Activated naive CD4-positive, alpha-beta T cell treated with anti-CD3 and anti-CD28 coated beads for 36 hours (primary cell): ENCODE data around the gene OR10D3. TPM values are rescaled to one million over a fixed set of nuclear protein-coding genes. Genes with fewer than 3 reads are reported as not detected.
"Not testable (repeated sequence)": the region's sequence is repeated elsewhere in the genome, so short reads cannot be mapped to it uniquely, and the experiment has no call there.

Source experiments
- CTCF ChIA-PET: fragments of 350-600 bp; sonication (Branson Sonifier 250); formaldehyde crosslinking; loops from one replicate; lab custom pipeline; 2021; ENCODE audit warnings: antibody characterized with exemption; lab: Charles Lee
- DNase-seq: peaks from one replicate; pipeline ENCODE4 v3.0.0-alpha.2; 2020
- H3K27ac Mint-ChIP-seq: one replicate; pipeline ENCODE4 v1.8.0; 2021; ENCODE audit warnings: mild to moderate bottlenecking, mixed read lengths
- H3K27me3 Mint-ChIP-seq: one replicate; pipeline ENCODE4 v1.8.0; 2021; ENCODE audit warnings: low read depth, mixed read lengths
- H3K36me3 Mint-ChIP-seq: one replicate; pipeline ENCODE4 v1.8.0; 2021; ENCODE audit warnings: low read depth, mixed read lengths
- H3K4me1 Mint-ChIP-seq: one replicate; pipeline ENCODE4 v1.8.0; 2021; ENCODE audit warnings: low read depth, mixed read lengths
- H3K4me3 Mint-ChIP-seq: one replicate; pipeline ENCODE4 v1.8.0; 2021; ENCODE audit warnings: mild to moderate bottlenecking, moderate library complexity, mixed read lengths
- H3K9me3 Mint-ChIP-seq: one replicate; pipeline ENCODE4 v1.8.0; 2021; ENCODE audit warnings: mixed read lengths
- intact Hi-C: fragments of 100-400 bp; cut with micrococcal nuclease; formaldehyde crosslinking; loops from one replicate; pipeline ENCODE4 v1.15.1; 2023
- total RNA-seq, 2 experiments: library from RNA; stranded (reverse); gene quantifications; one replicate each; pipeline ENCODE4 v1.2.3, GENCODE V29; 2021

OR10D3 gene, protein sequence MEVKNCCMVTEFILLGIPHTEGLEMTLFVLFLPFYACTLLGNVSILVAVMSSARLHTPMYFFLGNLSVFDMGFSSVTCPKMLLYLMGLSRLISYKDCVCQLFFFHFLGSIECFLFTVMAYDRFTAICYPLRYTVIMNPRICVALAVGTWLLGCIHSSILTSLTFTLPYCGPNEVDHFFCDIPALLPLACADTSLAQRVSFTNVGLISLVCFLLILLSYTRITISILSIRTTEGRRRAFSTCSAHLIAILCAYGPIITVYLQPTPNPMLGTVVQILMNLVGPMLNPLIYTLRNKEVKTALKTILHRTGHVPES
- total RNA-seq = not detected

DNA sequence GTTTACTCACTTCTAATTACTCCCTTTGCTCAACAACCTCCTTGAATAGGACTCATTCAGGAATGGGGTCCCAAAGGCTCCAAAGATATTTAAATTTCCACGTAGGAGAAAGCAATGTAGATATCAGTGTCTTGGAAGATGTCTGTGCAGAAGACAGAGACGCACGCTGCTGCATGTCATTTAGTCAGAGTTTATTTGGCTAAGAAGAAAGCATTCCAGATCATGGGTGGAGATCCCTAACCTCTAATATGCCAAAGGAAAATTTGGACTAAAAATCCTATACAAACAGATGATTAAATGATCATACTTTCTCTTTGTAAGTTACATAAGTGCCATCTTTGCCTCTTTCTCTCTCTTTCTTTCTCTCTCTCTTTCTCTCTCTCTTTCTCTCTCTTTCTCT, at the start of gene OR10D3:
Gene OR10D3 (plus strand): TSS at position 278 of the 400 bp plus-strand sequence. CDS start 1,925 bp downstream, outside the sequence.
- no peaks in the 10 kb centered on the region for H3K9me3 Mint-ChIP-seq
- H3K4me1 Mint-ChIP-seq = no peaks in the 10 kb centered on the region
- DNase-seq = no peak
- CTCF ChIA-PET = no interaction called here
- no peak within 1 kb of the TSS for H3K27ac Mint-ChIP-seq
- intact Hi-C loops = no loop called here
- no peaks in the 10 kb centered on the region for H3K36me3 Mint-ChIP-seq
- no peak within 1 kb of the TSS for H3K4me3 Mint-ChIP-seq
- H3K27me3 Mint-ChIP-seq = peaks cover 4% of the 10 kb centered on the region

DNA sequence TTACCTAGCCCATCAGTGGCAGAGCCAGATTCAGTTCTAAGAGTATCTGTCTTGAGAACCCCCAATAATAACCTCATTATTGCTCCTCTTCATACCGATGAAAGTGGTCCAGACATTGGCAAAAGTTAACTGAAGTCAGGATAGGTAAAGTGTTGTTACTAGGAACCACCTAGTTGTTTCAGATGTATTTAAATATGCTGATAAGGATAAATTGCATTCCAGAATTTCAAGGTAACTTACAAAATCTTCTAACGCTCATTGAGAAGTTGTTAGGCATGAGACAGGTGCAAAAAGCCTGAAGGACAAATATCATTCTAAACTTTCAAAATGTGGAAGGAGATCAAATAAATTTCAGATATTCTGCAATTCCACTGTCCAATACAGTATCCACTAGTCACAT, 40.1 kb upstream of the OR10D3 start:
- no peaks in the 10 kb centered on the region for H3K4me1 Mint-ChIP-seq
- CTCF ChIA-PET = no interaction called here
- no peaks in the 10 kb centered on the region for H3K27me3 Mint-ChIP-seq
- no peak for DNase-seq
- intact Hi-C loops = no loop called here
- H3K4me3 Mint-ChIP-seq = no peak overlapping the region
- no peak overlapping the region for H3K27ac Mint-ChIP-seq
- peaks cover 2% of the 10 kb centered on the region for H3K9me3 Mint-ChIP-seq
- peaks cover 24% of the 10 kb centered on the region for H3K36me3 Mint-ChIP-seq

DNA sequence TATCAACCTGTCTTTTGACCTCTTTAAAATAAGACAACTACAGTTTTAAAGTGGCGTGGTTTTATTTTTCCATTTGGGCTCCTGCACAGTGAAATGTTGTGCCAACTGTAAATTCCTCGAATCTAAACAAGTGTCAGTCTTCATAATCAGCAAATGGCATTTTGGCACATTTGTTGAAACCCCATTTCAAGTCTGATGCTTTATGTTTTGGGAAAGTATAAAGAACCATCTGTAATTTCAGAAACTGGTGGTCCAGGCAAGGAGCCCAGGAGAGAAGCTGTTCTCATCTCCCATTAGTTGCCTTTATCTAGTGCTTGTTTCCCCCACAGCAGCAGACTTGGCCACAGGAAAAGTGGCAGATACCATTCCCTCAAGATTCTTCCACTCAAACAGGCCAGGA, 35.2 kb upstream of the OR10D3 start:
- peaks cover 2% of the 10 kb centered on the region for H3K36me3 Mint-ChIP-seq
- no peak overlapping the region for H3K4me3 Mint-ChIP-seq
- DNase-seq = no peak
- no peaks in the 10 kb centered on the region for H3K9me3 Mint-ChIP-seq
- no peaks in the 10 kb centered on the region for H3K27me3 Mint-ChIP-seq
- no peak overlapping the region for H3K27ac Mint-ChIP-seq
- H3K4me1 Mint-ChIP-seq = no peaks in the 10 kb centered on the region
- intact Hi-C loops = no loop called here
- CTCF ChIA-PET = no interaction called here

DNA sequence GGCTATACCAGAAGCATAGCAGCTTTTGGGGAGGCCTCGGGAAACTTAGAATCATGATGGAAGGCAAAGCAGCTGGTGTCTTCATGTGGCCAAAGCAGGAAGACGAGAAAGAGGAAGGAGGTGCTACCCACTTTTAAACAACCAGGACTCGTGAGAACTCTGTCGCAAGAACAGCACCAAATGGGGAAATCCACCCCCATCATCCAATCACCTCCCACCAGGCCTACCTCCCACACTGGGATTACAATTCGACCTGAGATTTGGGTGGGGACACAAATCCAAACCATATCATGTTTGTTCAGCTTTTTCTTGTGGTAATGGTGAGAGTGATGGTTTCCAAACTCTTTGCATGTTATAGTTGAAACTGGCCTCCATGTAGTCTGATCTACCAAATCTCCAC, 32.5 kb upstream of the OR10D3 start:
- CTCF ChIA-PET = interaction anchor here (0.6 kb wide), 1 partner anchor 23 kb away, joined by 3 read pairs; no protein-coding TSS in a partner anchor
- Mint-ChIP-seq H3K27me3 (no peaks in the 10 kb centered on the region), H3K27ac (no peak overlapping the region)

DNA sequence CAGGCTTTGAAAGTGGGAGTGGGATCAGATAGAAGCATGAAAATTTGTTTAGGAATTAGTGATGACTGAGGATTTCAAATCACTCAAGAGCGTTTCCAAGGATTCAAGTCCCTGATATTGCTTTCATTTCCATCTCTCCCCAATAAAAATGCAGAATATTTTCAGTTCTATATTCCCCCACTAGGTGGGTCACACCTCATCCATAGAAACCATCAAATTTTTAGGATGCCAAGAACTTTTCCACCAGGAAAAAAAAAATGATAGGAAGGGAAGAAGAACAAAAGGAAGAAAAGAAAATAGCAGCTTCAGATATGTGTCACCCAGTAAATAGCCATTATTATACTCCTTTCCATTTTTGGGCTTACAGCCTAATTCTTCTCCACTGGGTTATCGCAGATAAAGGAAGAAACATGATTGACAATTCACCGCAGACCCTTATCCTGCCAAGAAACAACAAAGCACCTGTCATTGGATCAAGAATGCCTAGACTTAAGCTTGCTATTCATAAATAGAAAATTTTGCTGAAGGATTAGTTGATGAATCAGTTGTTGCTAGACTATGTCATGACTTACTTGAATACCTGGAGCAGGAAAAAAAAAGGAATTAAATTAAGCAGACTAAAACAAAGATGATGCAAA, 30.3 kb upstream of the OR10D3 start:
- Mint-ChIP-seq H3K4me3 (no peak overlapping the region), H3K27ac (no peak overlapping the region), H3K4me1 (no peaks in the 10 kb centered on the region), H3K9me3 (no peaks in the 10 kb centered on the region), H3K27me3 (no peaks in the 10 kb centered on the region), H3K36me3 (no peaks in the 10 kb centered on the region)
- intact Hi-C loops = no loop called here
- CTCF ChIA-PET = no interaction called here
- DNase-seq = no peak

More for the DNA sequence above, 32.5 kb upstream of the OR10D3 start:
- H3K9me3 Mint-ChIP-seq = no peaks in the 10 kb centered on the region
- no peaks in the 10 kb centered on the region for H3K4me1 Mint-ChIP-seq
- H3K36me3 Mint-ChIP-seq = no peaks in the 10 kb centered on the region
- DNase-seq = no peak
- intact Hi-C loops = no loop called here
- no peak overlapping the region for H3K4me3 Mint-ChIP-seq

DNA sequence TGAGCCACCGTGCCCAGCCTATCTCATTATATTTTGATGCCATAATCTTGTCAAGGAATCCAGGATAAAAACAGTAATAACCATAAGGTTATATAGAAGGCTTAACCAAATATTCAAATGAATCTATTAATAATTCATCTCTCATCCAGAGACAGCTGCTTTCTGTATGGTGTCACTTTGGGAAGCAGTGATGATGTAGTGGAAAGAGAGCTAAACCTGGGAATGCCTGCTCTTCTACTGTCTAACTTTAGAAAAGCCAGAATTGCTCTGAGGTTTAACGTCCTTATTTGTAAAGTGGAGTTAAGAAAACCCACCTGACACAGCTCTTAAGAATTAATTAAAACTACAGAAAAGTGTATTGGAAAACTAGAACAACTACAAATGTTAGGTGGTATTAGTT, 29.3 kb upstream of the OR10D3 start:
- no peak overlapping the region for H3K4me3 Mint-ChIP-seq
- no peaks in the 10 kb centered on the region for H3K9me3 Mint-ChIP-seq
- H3K27ac Mint-ChIP-seq = no peak overlapping the region
- peaks cover 4% of the 10 kb centered on the region for H3K27me3 Mint-ChIP-seq
- CTCF ChIA-PET = no interaction called here
- no peaks in the 10 kb centered on the region for H3K36me3 Mint-ChIP-seq
- H3K4me1 Mint-ChIP-seq = no peaks in the 10 kb centered on the region
- DNase-seq = no peak
- intact Hi-C loops = no loop called here

DNA sequence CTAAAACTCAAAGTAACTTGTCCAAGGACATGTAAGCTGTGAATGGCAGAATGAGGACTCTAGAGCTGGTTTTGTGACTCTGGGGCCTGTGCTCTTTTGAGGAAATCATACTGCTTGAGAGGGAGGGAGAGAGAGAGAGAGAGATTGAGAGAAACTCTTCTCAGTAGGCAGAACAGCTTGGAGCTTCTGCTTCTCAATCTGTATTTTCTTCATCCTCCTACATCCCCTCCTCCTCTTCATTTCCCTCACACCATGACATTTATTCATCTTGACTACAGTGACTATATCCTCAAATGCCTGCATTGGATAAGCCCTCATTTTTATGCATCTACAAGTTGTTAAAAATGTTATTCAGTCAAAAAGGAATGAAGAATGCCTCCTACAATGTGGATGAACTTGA, 23.7 kb upstream of the OR10D3 start:
- no peak overlapping the region for H3K4me3 Mint-ChIP-seq
- no peaks in the 10 kb centered on the region for H3K36me3 Mint-ChIP-seq
- peaks cover 14% of the 10 kb centered on the region for H3K27me3 Mint-ChIP-seq
- H3K27ac Mint-ChIP-seq = no peak overlapping the region
- CTCF ChIA-PET = no interaction called here
- no peaks in the 10 kb centered on the region for H3K4me1 Mint-ChIP-seq
- intact Hi-C loops = no loop called here
- no peak for DNase-seq
- H3K9me3 Mint-ChIP-seq = no peaks in the 10 kb centered on the region

DNA sequence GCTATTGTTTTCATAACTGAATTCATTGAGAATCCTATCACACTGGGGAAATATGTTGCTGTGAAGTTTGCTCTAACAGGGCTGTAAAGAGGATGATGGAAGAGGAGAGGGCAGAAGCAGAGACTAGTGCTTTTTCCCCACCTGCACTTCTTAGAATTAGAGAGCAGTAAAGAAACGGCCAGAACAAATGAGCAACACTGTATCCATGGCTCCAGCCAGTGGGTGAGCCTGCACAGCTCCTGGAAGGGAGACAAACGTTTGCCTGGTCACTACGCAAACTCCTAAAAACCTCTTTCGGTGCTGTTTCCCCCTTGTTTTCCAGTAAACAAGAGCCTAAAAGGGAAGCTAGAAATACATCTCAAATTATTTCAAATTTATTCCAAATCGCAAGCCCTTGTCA, 22.2 kb upstream of the OR10D3 start:
- intact Hi-C loops = no loop called here
- H3K36me3 Mint-ChIP-seq = no peaks in the 10 kb centered on the region
- peaks cover 16% of the 10 kb centered on the region for H3K27me3 Mint-ChIP-seq
- CTCF ChIA-PET = no interaction called here
- H3K9me3 Mint-ChIP-seq = no peaks in the 10 kb centered on the region
- no peak overlapping the region for H3K27ac Mint-ChIP-seq
- H3K4me3 Mint-ChIP-seq = no peak overlapping the region
- no peaks in the 10 kb centered on the region for H3K4me1 Mint-ChIP-seq
- DNase-seq = no peak

DNA sequence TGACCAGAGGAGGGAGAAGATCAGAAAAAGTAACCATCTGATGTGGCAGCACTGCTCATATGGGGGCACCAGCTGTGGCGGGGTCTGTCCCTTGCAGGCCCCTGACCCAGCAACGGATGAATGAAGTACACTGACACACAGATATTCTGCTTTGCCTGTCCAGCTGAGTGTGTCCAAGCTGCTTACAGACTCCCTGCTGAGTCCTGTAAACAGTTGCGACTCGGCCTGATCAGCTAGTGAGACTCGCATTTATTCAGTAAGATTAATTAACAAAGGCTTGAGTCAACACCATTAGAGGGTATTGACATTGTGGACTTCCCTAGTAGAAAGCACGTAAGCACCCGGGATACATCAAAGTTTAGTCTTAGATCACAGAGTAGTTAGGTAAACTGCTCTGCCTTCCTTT, 15.3 kb upstream of the OR10D3 start:
- intact Hi-C loops = no loop called here
- DNase-seq = no peak
- no peaks in the 10 kb centered on the region for H3K36me3 Mint-ChIP-seq
- peaks cover 10% of the 10 kb centered on the region for H3K27me3 Mint-ChIP-seq
- H3K27ac Mint-ChIP-seq = no peak overlapping the region
- H3K4me3 Mint-ChIP-seq = no peak overlapping the region
- no peaks in the 10 kb centered on the region for H3K9me3 Mint-ChIP-seq
- CTCF ChIA-PET = no interaction called here
- H3K4me1 Mint-ChIP-seq = no peaks in the 10 kb centered on the region

DNA sequence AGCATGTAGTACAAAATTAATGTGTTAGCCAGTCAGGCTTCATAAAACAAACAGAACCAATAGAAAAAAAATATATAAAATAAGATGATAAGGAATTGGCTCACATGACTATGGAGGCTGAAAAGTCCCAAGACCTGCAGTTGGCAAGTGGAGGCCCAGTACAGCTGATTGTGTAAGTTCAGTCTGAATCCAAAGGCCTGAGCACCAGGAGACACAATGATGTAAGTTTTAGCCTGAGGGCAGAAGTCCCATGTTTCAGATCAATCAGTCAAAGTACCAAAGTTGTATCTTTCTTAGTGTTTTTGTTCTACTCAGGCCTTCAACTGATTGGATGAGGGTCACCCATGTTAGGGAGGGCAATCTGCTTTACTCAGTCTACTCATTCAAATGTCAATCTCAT, 14.3 kb upstream of the OR10D3 start:
- intact Hi-C loops = no loop called here
- no peak for DNase-seq
- Mint-ChIP-seq H3K36me3 (no peaks in the 10 kb centered on the region), H3K9me3 (no peaks in the 10 kb centered on the region), H3K4me1 (no peaks in the 10 kb centered on the region), H3K27ac (no peak overlapping the region), H3K4me3 (no peak overlapping the region), H3K27me3 (peaks cover 10% of the 10 kb centered on the region)
- CTCF ChIA-PET = interaction anchor here (0.7 kb wide), 1 partner anchor 123 kb away, joined by 3 read pairs; no protein-coding TSS in a partner anchor

DNA sequence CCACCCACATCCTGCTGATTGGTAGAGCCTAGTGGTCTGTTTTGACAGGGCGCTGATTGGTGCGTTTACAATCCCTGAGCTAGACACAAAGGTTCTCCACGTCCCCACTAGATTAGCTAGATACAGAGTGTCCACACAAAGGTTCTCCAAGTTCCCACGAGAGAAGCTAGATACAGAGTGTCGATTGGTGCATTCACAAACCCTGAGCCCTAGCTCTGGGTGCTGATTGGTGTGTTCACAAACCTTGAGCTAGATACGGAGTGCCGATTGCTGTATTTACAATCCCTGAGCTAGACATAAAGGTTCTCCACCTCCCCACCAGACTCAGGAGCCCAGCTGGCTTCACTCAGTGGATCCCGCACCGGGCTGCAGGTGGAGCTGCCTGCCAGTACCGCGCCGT, 12.8 kb upstream of the OR10D3 start:
- H3K9me3 Mint-ChIP-seq, H3K27ac Mint-ChIP-seq, intact Hi-C loops, H3K27me3 Mint-ChIP-seq, H3K4me1 Mint-ChIP-seq, H3K36me3 Mint-ChIP-seq, CTCF ChIA-PET, H3K4me3 Mint-ChIP-seq, DNase-seq: not testable (repeated sequence)

DNA sequence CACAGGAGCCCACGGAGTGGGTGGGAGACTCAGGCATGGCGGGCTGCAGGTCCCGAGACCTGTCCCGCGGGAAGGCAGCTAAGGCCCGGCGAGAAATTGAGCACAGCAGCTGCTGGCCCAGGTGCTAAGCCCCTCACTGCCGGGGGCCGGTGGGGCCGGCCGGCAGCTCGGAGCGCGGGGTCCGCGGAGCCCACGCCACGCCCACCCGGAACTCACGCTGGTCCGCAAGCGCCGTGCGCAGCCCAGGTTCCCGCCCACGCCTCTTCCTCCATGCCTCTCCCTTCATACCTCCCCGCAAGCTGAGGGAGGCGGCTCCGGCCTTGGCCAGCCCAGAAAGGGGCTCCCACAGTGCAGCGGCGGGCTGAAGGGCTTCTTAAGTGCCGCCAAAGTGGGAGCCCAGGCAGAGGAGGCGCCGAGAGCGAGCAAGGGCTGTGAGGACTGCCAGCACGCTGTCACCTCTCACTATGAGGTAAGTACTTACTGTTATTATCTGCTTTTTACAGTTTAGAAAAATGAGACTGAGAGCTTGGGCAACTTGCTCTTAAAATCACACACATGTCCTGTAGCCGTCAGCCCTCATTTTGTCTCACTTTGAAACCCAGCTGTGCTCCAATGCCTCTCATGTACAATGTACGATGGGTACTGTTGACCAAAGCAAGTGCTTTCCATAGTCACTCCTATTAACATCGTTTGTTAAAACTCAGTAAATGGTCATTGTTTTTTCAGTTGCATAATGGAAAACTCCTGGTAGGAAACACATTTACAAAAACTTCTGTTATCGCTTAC, 12.2 kb upstream of the OR10D3 start:
- no peak for DNase-seq
- Mint-ChIP-seq H3K27ac (no peak overlapping the region), H3K27me3 (peaks cover 8% of the 10 kb centered on the region), H3K4me3 (no peak overlapping the region), H3K4me1 (no peaks in the 10 kb centered on the region), H3K36me3 (no peaks in the 10 kb centered on the region), H3K9me3 (no peaks in the 10 kb centered on the region)
- CTCF ChIA-PET = no interaction called here
- intact Hi-C loops = no loop called here
